ENCODE results near the gene AMN.

The AMN gene

GRCh38 chr14:102920998-102921304, 1.5 kb upstream of the AMN start:
- Histone ChIP-seq H3K9me3 (no peaks in the 10 kb centered on the region), H3K27me3 (peaks cover 68% of the 10 kb centered on the region), H3K36me3 (no peaks in the 10 kb centered on the region), H3K4me3 (ENCODE audit: low read depth in 1 of 2, low read length in 1 of 2) (no peak overlapping the region), H3K27ac (no peak overlapping the region), H3K4me1 (ENCODE audit: control insufficient read depth in 1 of 2, insufficient read depth in 1 of 2, low read depth in 1 of 2, low read length in 1 of 2) (no peaks in the 10 kb centered on the region)
- no peak for TF ChIP-seq CTCF (IDR thresholded peaks at IDR 0.05)

GRCh38 chr14:102923201-102923924, 900 bp downstream of the AMN start:
- Histone ChIP-seq H3K27me3 (peaks cover 92% of the 10 kb centered on the region), H3K27ac (no peak overlapping the region), H3K9me3 (no peaks in the 10 kb centered on the region), H3K36me3 (no peaks in the 10 kb centered on the region), H3K4me3 (ENCODE audit: low read depth in 1 of 2, low read length in 1 of 2) (no peak overlapping the region), H3K4me1 (ENCODE audit: control insufficient read depth in 1 of 2, insufficient read depth in 1 of 2, low read depth in 1 of 2, low read length in 1 of 2) (peaks cover 5 to 8% of the 10 kb centered on the region in 2 experiments)
- TF ChIP-seq CTCF (IDR thresholded peaks at IDR 0.05) = no peak

GRCh38 chr14:102923925-102924486, 1.5 kb downstream of the AMN start:
- TF ChIP-seq CTCF (IDR thresholded peaks at IDR 0.05) = no peak
- H3K9me3 ChIP-seq = no peaks in the 10 kb centered on the region
- no peak overlapping the region for H3K4me3 ChIP-seq (ENCODE audit: low read depth in 1 of 2, low read length in 1 of 2)
- no peaks in the 10 kb centered on the region for H3K36me3 ChIP-seq
- H3K27me3 ChIP-seq = peaks cover 98% of the 10 kb centered on the region
- H3K4me1 ChIP-seq (ENCODE audit: control insufficient read depth in 1 of 2, insufficient read depth in 1 of 2, low read depth in 1 of 2, low read length in 1 of 2) = peaks cover 11 to 14% of the 10 kb centered on the region in 2 experiments
- no peak overlapping the region for H3K27ac ChIP-seq

GRCh38 chr14:102924632-102925588, 2.4 kb downstream of the AMN start:
- no peaks in the 10 kb centered on the region for H3K9me3 ChIP-seq
- H3K36me3 ChIP-seq = no peaks in the 10 kb centered on the region
- H3K27me3 ChIP-seq = peaks cover 100% of the 10 kb centered on the region
- TF ChIP-seq CTCF (IDR thresholded peaks at IDR 0.05) = no peak
- H3K4me3 ChIP-seq (ENCODE audit: low read depth in 1 of 2, low read length in 1 of 2) = no peak overlapping the region
- H3K4me1 ChIP-seq (ENCODE audit: control insufficient read depth in 1 of 2, insufficient read depth in 1 of 2, low read depth in 1 of 2, low read length in 1 of 2) = peaks cover 13 to 23% of the 10 kb centered on the region in 2 experiments
- H3K27ac ChIP-seq = no peak overlapping the region

- Histone ChIP-seq H3K36me3 (no peaks in the 10 kb centered on the region), H3K9me3 (no peaks in the 10 kb centered on the region), H3K4me1 (ENCODE audit: control insufficient read depth in 1 of 2, insufficient read depth in 1 of 2, low read depth in 1 of 2, low read length in 1 of 2) (peaks cover 13 to 28% of the 10 kb centered on the region in 2 experiments), H3K27ac (no peak overlapping the region), H3K27me3 (peaks cover 100% of the 10 kb centered on the region), H3K4me3 (ENCODE audit: low read depth in 1 of 2, low read length in 1 of 2) (no peak overlapping the region)
- TF ChIP-seq CTCF (IDR thresholded peaks at IDR 0.05) = no peak
Observed at GRCh38 chr14:102925646-102926045, 3.2 kb downstream of the AMN start.
